H1 (cell line): ENCODE data around the gene CIC.

Experiments
- BCL11A ChIP-seq, 2 experiments: IDR thresholded peaks; one replicate each; pipeline ENCODE4 v1.6.1; 2011; ENCODE audit warnings: low read depth in 2 of 2, low read length in 2 of 2, mild to moderate bottlenecking in 2 of 2
- KDM1A ChIP-seq: fragments of 200-600, 300-600 bp; sonication (generic); IDR thresholded peaks from 2 replicates; pipeline ENCODE4 v1.7.1; 2016; ENCODE audit warnings: mild to moderate bottlenecking, low read length, borderline replicate concordance
- MAFK ChIP-seq: IDR thresholded peaks from 2 replicates; pipeline ENCODE4 v1.6.1; 2012; ENCODE audit warnings: low read depth, mild to moderate bottlenecking, improper control_type of control experiment, low read length
- NANOG ChIP-seq: IDR thresholded peaks from 2 replicates; pipeline ENCODE4 v1.6.1; 2011; ENCODE audit warnings: low read length, low read depth, mild to moderate bottlenecking, inconsistent platforms; ENCODE audit not compliant: insufficient read depth, poor library complexity, severe bottlenecking
- TF ChIP-seq, protein P1 (sequence below), 3 experiments: IDR thresholded peaks; 1 replicate in 2 of 3; 2 replicates in 1 of 3; pipeline versions ENCODE4 v1.5.1 to v1.6.1; 2011; ENCODE audit warnings: low read length in 3 of 3, mild to moderate bottlenecking in 3 of 3, inconsistent platforms in 2 of 3, low read depth in 1 of 3, moderate library complexity in 1 of 3; ENCODE audit not compliant: insufficient read depth in 1 of 3; ENCODE audit errors: control extremely low read depth in 1 of 3

- TF ChIP-seq BCL11A (IDR thresholded peaks at IDR 0.05; ENCODE audit: low read depth in 2 of 2, low read length in 2 of 2) (no peak), MAFK (no peak), KDM1A (no peak), NANOG (no peak)
- TF ChIP-seq, protein P1, sequence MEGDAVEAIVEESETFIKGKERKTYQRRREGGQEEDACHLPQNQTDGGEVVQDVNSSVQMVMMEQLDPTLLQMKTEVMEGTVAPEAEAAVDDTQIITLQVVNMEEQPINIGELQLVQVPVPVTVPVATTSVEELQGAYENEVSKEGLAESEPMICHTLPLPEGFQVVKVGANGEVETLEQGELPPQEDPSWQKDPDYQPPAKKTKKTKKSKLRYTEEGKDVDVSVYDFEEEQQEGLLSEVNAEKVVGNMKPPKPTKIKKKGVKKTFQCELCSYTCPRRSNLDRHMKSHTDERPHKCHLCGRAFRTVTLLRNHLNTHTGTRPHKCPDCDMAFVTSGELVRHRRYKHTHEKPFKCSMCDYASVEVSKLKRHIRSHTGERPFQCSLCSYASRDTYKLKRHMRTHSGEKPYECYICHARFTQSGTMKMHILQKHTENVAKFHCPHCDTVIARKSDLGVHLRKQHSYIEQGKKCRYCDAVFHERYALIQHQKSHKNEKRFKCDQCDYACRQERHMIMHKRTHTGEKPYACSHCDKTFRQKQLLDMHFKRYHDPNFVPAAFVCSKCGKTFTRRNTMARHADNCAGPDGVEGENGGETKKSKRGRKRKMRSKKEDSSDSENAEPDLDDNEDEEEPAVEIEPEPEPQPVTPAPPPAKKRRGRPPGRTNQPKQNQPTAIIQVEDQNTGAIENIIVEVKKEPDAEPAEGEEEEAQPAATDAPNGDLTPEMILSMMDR (IDR thresholded peaks at IDR 0.05; ENCODE audit: control extremely low read depth in 1 of 3, insufficient read depth in 1 of 3, low read depth in 1 of 3, low read length in 3 of 3), result no peak
Measured at GRCh38 chr19:42322305-42322704, 53.3 kb downstream of the CIC start.
